Heart left ventricle (tissue), 16 donors: ENCODE measurements around the gene LCP1. TPM values are rescaled to one million over a fixed set of nuclear protein-coding genes. Genes with fewer than 3 reads are reported as not detected.

Experiments
- ATAC-seq, 4 donors: fragments of 200-7000 bp; cut with Tn5 transposase; one replicate each; pipeline ENCODE4 v1.9.1; 2020 to 2022; ENCODE audit warnings: moderate library complexity in 4 of 4, mild to moderate bottlenecking in 3 of 4, moderate number of reproducible peaks in 1 of 4
- DNase-seq, 5 donors: peaks; one replicate each; pipeline ENCODE4 v3.0.0-alpha.2; 2020
- H3K27ac ChIP-seq, 12 donors: fragments of 200-600 bp; sonication (generic) in 4 of 12; one replicate each; pipeline versions ENCODE4 v1.5.0 to v1.8.0; 2016 to 2022; ENCODE audit warnings: mild to moderate bottlenecking in 2 of 12
- H3K27me3 ChIP-seq, 9 donors: fragments of 200-600 bp; sonication (generic) in 2 of 9; one replicate each; pipeline versions ENCODE4 v1.5.1 to v1.8.0; 2016 to 2022; ENCODE audit warnings: mild to moderate bottlenecking in 3 of 9
- H3K36me3 ChIP-seq, 9 donors: fragments of 200-600 bp; sonication (generic) in 2 of 9; one replicate each; pipeline versions ENCODE4 v1.5.0 to v1.8.0; 2018 to 2022; ENCODE audit warnings: mild to moderate bottlenecking in 2 of 9
- H3K4me1 ChIP-seq, 12 donors: fragments of 200-600 bp; sonication (generic) in 4 of 12; one replicate each; pipeline versions ENCODE4 v1.5.0 to v1.8.0; 2016 to 2022; ENCODE audit warnings: mild to moderate bottlenecking in 3 of 12
- H3K4me3 ChIP-seq, 12 donors: fragments of 200-600 bp; sonication (generic) in 4 of 12; one replicate each; pipeline versions ENCODE4 v1.5.0 to v1.8.0; 2017 to 2022; ENCODE audit warnings: mild to moderate bottlenecking in 9 of 12, moderate library complexity in 4 of 12
- H3K9me3 ChIP-seq, 12 donors: fragments of 200-600 bp; sonication (generic) in 4 of 12; one replicate each; pipeline versions ENCODE4 v1.5.0 to v1.8.0; 2016 to 2022; ENCODE audit warnings: mild to moderate bottlenecking in 1 of 12
- CTCF ChIP-seq, 12 donors: fragments of 200-600 bp; sonication (generic) in 4 of 12; IDR thresholded peaks; one replicate each; pipeline versions ENCODE4 v1.5.0 to v1.8.0; 2018 to 2022; ENCODE audit warnings: antibody characterized with exemption in 12 of 12, mild to moderate bottlenecking in 5 of 12
- POLR2A ChIP-seq, 2 donors: fragments of 450-650 bp; IDR thresholded peaks; one replicate each; pipeline ENCODE4 v1.6.1; 2017; ENCODE audit warnings: antibody characterized with exemption in 2 of 2, mild to moderate bottlenecking in 2 of 2, moderate library complexity in 2 of 2
- whole genome bisulfite sequencing, 4 donors: extraction: QIAGEN DNeasy Blood & Tissue Kit in 2 of 4; methylation state at CpG; one replicate each; pipeline versions ENCODE4 v1.1.5 to v1.1.7; 2013 to 2018; 5-methylcytosine and 5-hydroxymethylcytosine counted together
- intact Hi-C, 10 donors: fragments of 100-400 bp; cut with DNase I; formaldehyde crosslinking; loops; one replicate each; pipeline versions ENCODE4 v1.11.1 to v1.14.2; 2022
- polyA plus RNA-seq, 2 donors: library from polyadenylated mRNA; stranded (reverse); fragments of 200-250 nt; gene quantifications; one replicate each; pipeline ENCODE4 v1.2.3, GENCODE V29; 2013
- total RNA-seq, 9 donors: library from RNA; depleted of rRNA in 2 of 9; stranded (reverse); fragments of >200 nt in 2 of 9; fragmentation: NEBNext Ultra II Directional in 3 of 9; extraction: Animal tissue kit (Norgen Biotek cat#: 25700) in 3 of 9; gene quantifications; one replicate each; pipeline versions ENCODE4 v1.1.0 to v1.2.4, GENCODE V29; 2016 to 2023
- donor health status: ischemic (EF 13 %, LVEDD 7.1; RV severe dilation, severe dysfunction).
- donor health status: healthy with polysubstance abuse.
- donor health status: DM: no; HTN: yes; CAD: no.
- donor health status: DM: no; HTN: no; CAD: no.
- donor health status: ischemic (EF 25% LVEDD 6.9; RV normal size, moderate dysfunction).
- donor health status: ischemic (EF 25% LVEDD 5.7; RV mildly dilated, moderate dysfunction).
- donor health status: healthy.
- donor health status: DM: yes; HTN: yes; CAD: no.
- donor health status: ischemic (EF 35%, LVEDD 5.7; RV mildly dilated, moderate dysfunction).
- donor health status: nonischemic (EF 11% LVEDD 7.7; RV severe dilation, severe dysfunction).
- donor health status: DM: yes; HTN: yes; CAD: no.
- donor health status: PGD.
- donor health status: ischemic (EF 29% LVEDD 5.4; RV normal size, mild dysfunction).
- donor health status: nonischemic (EF 23%, LVEDD 6.1; RV moderate dilation, normal function).

Gene LCP1
- total and polyA plus RNA-seq, 11 donors, result 1.9 to 230 (median 10.9) TPM

GRCh38 chr13:46178821-46179220, 3.2 kb downstream of the LCP1 start:
- Histone ChIP-seq H3K27me3 (peaks cover 0 to 2% (median 0%) of the 10 kb centered on the region in 9 donors), H3K27ac (peak overlapping the region in 1 of 12 donors; percentile 91), H3K4me3 (peak overlapping the region in 3 of 12 donors; percentile 18 to 60 (median 18)), H3K9me3 (no peaks in the 10 kb centered on the region), H3K4me1 (peaks cover 0 to 58% (median 0%) of the 10 kb centered on the region in 12 donors), H3K36me3 (no peaks in the 10 kb centered on the region)
- DNase-seq, result no peak
- no peak for ATAC-seq
- TF ChIP-seq CTCF (IDR thresholded peaks at IDR 0.05) (no peak), POLR2A (IDR thresholded peaks at IDR 0.05) (no peak)
- intact Hi-C loops, result no loop called here

- Histone ChIP-seq H3K36me3 (no peaks in the 10 kb centered on the region), H3K4me1 (peaks cover 0 to 58% (median 0%) of the 10 kb centered on the region in 12 donors), H3K27ac (peak overlapping the region in 2 of 12 donors; percentile 36 to 91), H3K9me3 (no peaks in the 10 kb centered on the region), H3K4me3 (peak overlapping the region in 1 of 12 donors; percentile 60), H3K27me3 (peaks cover 0 to 2% (median 0%) of the 10 kb centered on the region in 9 donors)
- TF ChIP-seq CTCF (IDR thresholded peaks at IDR 0.05) (no peak), POLR2A (IDR thresholded peaks at IDR 0.05) (no peak)
- WGBS, 4 donors, result 74 to 86% (median 77%) methylated on average over 5 of the region's 5 CpGs
- peak in 3 of 4 donors; percentile 39 to 55 (median 41) for ATAC-seq
- intact Hi-C loops, result no loop called here
- no peak for DNase-seq
These were observed 3.8 kb downstream of the LCP1 start for GRCh38 chr13:46178143-46178542.

GRCh38 chr13:46176756-46177155, 5.2 kb downstream of the LCP1 start:
- no peaks in the 10 kb centered on the region for H3K36me3 ChIP-seq
- peak overlapping the region in 2 of 12 donors; percentile 18 to 60 for H3K4me3 ChIP-seq
- H3K27ac ChIP-seq, result peak overlapping the region in 3 of 12 donors; percentile 1 to 91 (median 36)
- intact Hi-C loops, result no loop called here
- H3K27me3 ChIP-seq, result peaks cover 0 to 2% (median 0%) of the 10 kb centered on the region in 9 donors
- peaks cover 0 to 62% (median 0%) of the 10 kb centered on the region in 12 donors for H3K4me1 ChIP-seq
- DNase-seq (no peak), ATAC-seq (peak; percentile 34 to 75 (median 56))
- 58 to 68% (median 66%) methylated on average over 3 of the region's 3 CpGs for whole genome bisulfite sequencing, 4 donors
- TF ChIP-seq CTCF (IDR thresholded peaks at IDR 0.05), result no peak
- TF ChIP-seq POLR2A (IDR thresholded peaks at IDR 0.05), result no peak
- no peaks in the 10 kb centered on the region for H3K9me3 ChIP-seq

- Histone ChIP-seq H3K4me1 (peaks cover 0 to 88% (median 9%) of the 10 kb centered on the region in 12 donors), H3K27me3 (peaks cover 0 to 2% (median 0%) of the 10 kb centered on the region in 9 donors)
These were observed 8.3 kb downstream of the LCP1 start for GRCh38 chr13:46173656-46174055.

More at GRCh38 chr13:46173656-46174055, 8.3 kb downstream of the LCP1 start:
- DNase-seq, result no peak
- no peaks in the 10 kb centered on the region for H3K36me3 ChIP-seq
- TF ChIP-seq CTCF (IDR thresholded peaks at IDR 0.05) (no peak), POLR2A (IDR thresholded peaks at IDR 0.05) (no peak)
- 77 to 94% (median 85%) methylated on average over 2 of the region's 2 CpGs for WGBS, 4 donors
- H3K4me3 ChIP-seq, result peak overlapping the region in 1 of 12 donors; percentile 35
- no peaks in the 10 kb centered on the region for H3K9me3 ChIP-seq
- H3K27ac ChIP-seq, result peak overlapping the region in 1 of 12 donors; percentile 91
- intact Hi-C loops, result no loop called here
- ATAC-seq, result no peak
